ENCODE data around the gene CEP104.

GRCh38 chr1:3886691-3887090 is 29.7 kb upstream of the CEP104 start:
- TF ChIP-seq CTCF (IDR thresholded peaks at IDR 0.05) (no peak), POLR2A (IDR thresholded peaks at IDR 0.05) (no peak)
